ENCODE results near the gene GPR12. TPM values are rescaled to one million over a fixed set of nuclear protein-coding genes. Genes with fewer than 3 reads are reported as not detected.
A peak's percentile ranks its signal among the peaks of the same experiment; 100 is the strongest.

Gene GPR12
- total RNA-seq, 1 donor from 2014 or later: not detected

GRCh38 chr13:26759249-26759906, 1.2 kb downstream of the GPR12 start:
- no peaks in the 10 kb centered on the region for H3K36me3 Mint-ChIP-seq (ENCODE audit: low read depth)
- intact Hi-C loops (cut with micrococcal nuclease): no loop called here
- ATAC-seq (ENCODE audit: low read depth) (no peak), DNase-seq (no peak)
- peaks cover 19% of the 10 kb centered on the region for H3K4me1 Mint-ChIP-seq
- H3K27ac Mint-ChIP-seq: no peak overlapping the region
- CTCF ChIA-PET: no interaction called here
- POLR2A ChIA-PET: no interaction called here
- TF ChIP-seq CTCF (IDR thresholded peaks at IDR 0.05): no peak
- no peaks in the 10 kb centered on the region for H3K9me3 Mint-ChIP-seq
- H3K4me3 Mint-ChIP-seq: peak overlapping the region; percentile 61
- peaks cover 61% of the 10 kb centered on the region for H3K27me3 Mint-ChIP-seq

GRCh38 chr13:26758496-26759157, 2.0 kb downstream of the GPR12 start:
- H3K27me3 Mint-ChIP-seq: peaks cover 61% of the 10 kb centered on the region
- no peaks in the 10 kb centered on the region for H3K9me3 Mint-ChIP-seq
- H3K4me3 Mint-ChIP-seq: no peak overlapping the region
- ATAC-seq (ENCODE audit: low read depth) (no peak), DNase-seq (no peak)
- POLR2A ChIA-PET: no interaction called here
- peaks cover 19% of the 10 kb centered on the region for H3K4me1 Mint-ChIP-seq
- no peaks in the 10 kb centered on the region for H3K36me3 Mint-ChIP-seq (ENCODE audit: low read depth)
- intact Hi-C loops (cut with micrococcal nuclease): no loop called here
- TF ChIP-seq CTCF (IDR thresholded peaks at IDR 0.05): no peak
- CTCF ChIA-PET: no interaction called here
- no peak overlapping the region for H3K27ac Mint-ChIP-seq

- intact Hi-C loops (cut with micrococcal nuclease): no loop called here
- H3K27me3 Mint-ChIP-seq: peaks cover 53% of the 10 kb centered on the region
- DNase-seq (no peak), ATAC-seq (ENCODE audit: low read depth) (no peak)
- ChIA-PET POLR2A (no interaction called here), CTCF (no interaction called here)
- TF ChIP-seq CTCF (IDR thresholded peaks at IDR 0.05): no peak
- no peaks in the 10 kb centered on the region for H3K36me3 Mint-ChIP-seq (ENCODE audit: low read depth)
- H3K9me3 Mint-ChIP-seq: no peaks in the 10 kb centered on the region
- H3K4me1 Mint-ChIP-seq: peaks cover 19% of the 10 kb centered on the region
- no peak overlapping the region for H3K4me3 Mint-ChIP-seq
- no peak overlapping the region for H3K27ac Mint-ChIP-seq
Observed at GRCh38 chr13:26756961-26757360, 3.6 kb downstream of the GPR12 start.

GRCh38 chr13:26752671-26753070, 7.9 kb downstream of the GPR12 start:
- H3K4me1 Mint-ChIP-seq: peaks cover 2% of the 10 kb centered on the region
- peaks cover 26% of the 10 kb centered on the region for H3K27me3 Mint-ChIP-seq
- TF ChIP-seq CTCF (IDR thresholded peaks at IDR 0.05): no peak
- CTCF ChIA-PET: no interaction called here
- no peak overlapping the region for H3K27ac Mint-ChIP-seq
- DNase-seq (no peak), ATAC-seq (ENCODE audit: low read depth) (no peak)
- POLR2A ChIA-PET: no interaction called here
- H3K9me3 Mint-ChIP-seq: no peaks in the 10 kb centered on the region
- intact Hi-C loops (cut with micrococcal nuclease): no loop called here
- H3K4me3 Mint-ChIP-seq: no peak overlapping the region
- no peaks in the 10 kb centered on the region for H3K36me3 Mint-ChIP-seq (ENCODE audit: low read depth)

- POLR2A ChIA-PET: no interaction called here
- Mint-ChIP-seq H3K27ac (no peak overlapping the region), H3K36me3 (ENCODE audit: low read depth) (no peaks in the 10 kb centered on the region), H3K4me3 (no peak overlapping the region), H3K9me3 (no peaks in the 10 kb centered on the region), H3K4me1 (peaks cover 2% of the 10 kb centered on the region), H3K27me3 (peaks cover 21% of the 10 kb centered on the region)
- no peak for ATAC-seq (ENCODE audit: low read depth)
- TF ChIP-seq CTCF (IDR thresholded peaks at IDR 0.05): no peak
- no peak for DNase-seq
- intact Hi-C loops (cut with micrococcal nuclease): no loop called here
- CTCF ChIA-PET: no interaction called here
Observed at GRCh38 chr13:26749905-26750304, 10.7 kb downstream of the GPR12 start.

Data from activated B cell treated with CpG ODN at 0.5 μM for 24 hours (primary cell).